Cardiac muscle cell (in vitro differentiated cells and primary cell): ENCODE data around the gene TRIM33. TPM values are rescaled to one million over a fixed set of nuclear protein-coding genes. Genes with fewer than 3 reads are reported as not detected.

Experiments used
- DNase-seq, 2 donors: peaks; one replicate each; pipeline versions ENCODE4 v3.0.0 to v3.0.0-alpha.2; 2010 to 2017; ENCODE audit warnings: low read depth in 1 of 2, low spot score in 1 of 2
- H3K27ac ChIP-seq: fragments of 200-600 bp; sonication (generic); 2 replicates; pipeline ENCODE4 v1.5.1; 2016
- H3K27me3 ChIP-seq: fragments of 200-600 bp; sonication (generic); 2 replicates; pipeline ENCODE4 v1.6.0; 2016; ENCODE audit warnings: control low read depth
- H3K36me3 ChIP-seq: fragments of 200-600 bp; sonication (generic); 2 replicates; pipeline ENCODE4 v1.5.1; 2016; ENCODE audit warnings: control low read depth
- H3K4me1 ChIP-seq: fragments of 200-600 bp; sonication (generic); 2 replicates; pipeline ENCODE4 v1.8.1; 2017; ENCODE audit warnings: low read depth, mild to moderate bottlenecking, mixed run types
- H3K4me3 ChIP-seq: fragments of 200-600 bp; sonication (generic); 2 replicates; pipeline ENCODE4 v1.5.1; 2016; ENCODE audit warnings: mild to moderate bottlenecking
- H3K9me3 ChIP-seq: fragments of 200-600 bp; sonication (generic); 2 replicates; pipeline ENCODE4 v1.5.1; 2017; ENCODE audit warnings: low read depth, mild to moderate bottlenecking, control low read depth
- CTCF ChIP-seq: IDR thresholded peaks from 2 replicates; pipeline ENCODE4 v1.5.1; 2012; ENCODE audit warnings: low read depth, mild to moderate bottlenecking, low read length
- polyA plus RNA-seq: library from polyadenylated mRNA; unstranded; fragments of >200 nt; fragmentation: Nextera tagmentation; extraction: Ambion mirVana; gene quantifications from 2 replicates; pipeline ENCODE4 v1.2.1, GENCODE V29; 2016
- total RNA-seq: library from RNA; depleted of rRNA; stranded (reverse); fragments of >200 nt; gene quantifications from 2 replicates; pipeline ENCODE4 v1.2.3, GENCODE V29; 2016

The TRIM33 gene
- total and polyA plus RNA-seq, 2 experiments from 2014 or later = 32.2 to 40.8 TPM

DNA sequence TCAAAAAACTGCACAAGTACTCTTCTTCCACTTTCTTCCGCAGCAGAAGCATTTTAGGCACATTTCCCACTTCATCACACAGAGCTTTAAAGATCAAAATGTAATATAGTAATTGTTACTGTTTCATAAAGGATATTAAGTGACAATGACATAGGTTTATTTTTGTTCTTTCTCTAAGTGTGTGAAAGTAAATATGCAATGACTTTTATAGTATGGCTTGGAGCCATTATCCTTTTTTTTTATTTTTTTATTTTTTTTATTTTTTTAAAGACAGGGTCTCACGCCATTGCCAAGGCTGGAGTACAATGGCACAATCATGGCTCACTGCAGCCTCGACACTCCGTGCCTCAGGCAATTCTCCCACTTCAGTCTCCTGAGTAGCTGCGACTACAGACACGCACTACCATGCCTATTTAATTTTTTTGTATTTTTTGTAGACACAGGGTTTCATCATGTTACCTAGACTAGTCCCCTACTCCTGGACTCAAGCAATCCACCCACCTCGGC lies 7.0 kb downstream of the TRIM33 start:
- TF ChIP-seq CTCF = no peak
- H3K4me1 ChIP-seq = peaks cover 19% of the 10 kb centered on the region
- no peak overlapping the region for H3K4me3 ChIP-seq
- H3K27me3 ChIP-seq = no peaks in the 10 kb centered on the region
- no peak for DNase-seq
- H3K9me3 ChIP-seq = no peaks in the 10 kb centered on the region
- H3K36me3 ChIP-seq = peaks cover 8% of the 10 kb centered on the region
- H3K27ac ChIP-seq = no peak overlapping the region

- H3K9me3 ChIP-seq = no peaks in the 10 kb centered on the region
- peaks cover 6% of the 10 kb centered on the region for H3K4me1 ChIP-seq
- H3K27me3 ChIP-seq = no peaks in the 10 kb centered on the region
- no peak for TF ChIP-seq CTCF
- no peak overlapping the region for H3K4me3 ChIP-seq
- DNase-seq = no peak
- peaks cover 6% of the 10 kb centered on the region for H3K36me3 ChIP-seq
- H3K27ac ChIP-seq = peak overlapping the region; percentile 29
These were observed 8.9 kb downstream of the TRIM33 start for GRCh38 chr1:114502080-114502479.

GRCh38 chr1:114499478-114499877 lies 11.5 kb downstream of the TRIM33 start:
- H3K27ac ChIP-seq = no peak overlapping the region
- no peak overlapping the region for H3K4me3 ChIP-seq
- peaks cover 3% of the 10 kb centered on the region for H3K4me1 ChIP-seq
- H3K9me3 ChIP-seq = no peaks in the 10 kb centered on the region
- no peaks in the 10 kb centered on the region for H3K27me3 ChIP-seq
- H3K36me3 ChIP-seq = no peaks in the 10 kb centered on the region
- DNase-seq = no peak
- no peak for TF ChIP-seq CTCF

GRCh38 chr1:114496089-114496488 lies 14.9 kb downstream of the TRIM33 start:
- no peak for DNase-seq
- Histone ChIP-seq H3K36me3 (no peaks in the 10 kb centered on the region), H3K27me3 (no peaks in the 10 kb centered on the region), H3K4me1 (no peaks in the 10 kb centered on the region), H3K9me3 (no peaks in the 10 kb centered on the region), H3K4me3 (no peak overlapping the region), H3K27ac (peak overlapping the region; percentile 19)
- no peak for TF ChIP-seq CTCF

GRCh38 chr1:114495486-114495885 lies 15.5 kb downstream of the TRIM33 start:
- Histone ChIP-seq H3K9me3 (no peaks in the 10 kb centered on the region), H3K4me3 (no peak overlapping the region), H3K27me3 (no peaks in the 10 kb centered on the region), H3K4me1 (no peaks in the 10 kb centered on the region), H3K27ac (no peak overlapping the region), H3K36me3 (no peaks in the 10 kb centered on the region)
- DNase-seq = no peak
- TF ChIP-seq CTCF = no peak

DNA sequence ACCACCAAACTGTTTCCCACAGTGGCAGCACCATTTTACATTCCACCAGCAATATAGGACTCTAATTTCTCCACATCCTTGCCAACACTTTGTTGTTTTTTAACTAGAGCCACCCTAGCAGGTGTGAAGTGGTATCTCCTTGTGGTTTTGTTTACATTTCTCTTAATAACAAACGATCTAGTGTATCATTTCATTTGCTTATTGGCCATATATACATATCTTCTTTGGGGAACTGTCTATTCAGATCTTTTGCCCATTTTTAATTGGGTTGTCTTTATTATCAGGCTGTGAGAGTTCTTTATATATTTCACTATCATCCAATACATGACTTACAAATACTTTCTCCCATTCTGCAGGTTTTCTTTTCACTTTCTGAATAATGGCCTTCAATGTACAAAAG lies 18.0 kb downstream of the TRIM33 start:
- Histone ChIP-seq H3K4me1 (no peaks in the 10 kb centered on the region), H3K36me3 (no peaks in the 10 kb centered on the region), H3K27ac (no peak overlapping the region), H3K9me3 (no peaks in the 10 kb centered on the region), H3K27me3 (no peaks in the 10 kb centered on the region), H3K4me3 (no peak overlapping the region)
- DNase-seq = no peak
- TF ChIP-seq CTCF = no peak
